Fibroblast of lung (primary cell): ENCODE data around the gene MAOA. TPM values are rescaled to one million over a fixed set of nuclear protein-coding genes. Genes with fewer than 3 reads are reported as not detected.

ENCODE experiments used
- DNase-seq, 2 donors: peaks; one replicate each; pipeline versions ENCODE4 v3.0.0 to v3.0.0-alpha.2; 2010; ENCODE audit warnings: low read depth in 2 of 2
- H2AFZ ChIP-seq: 2 replicates; pipeline ENCODE4 v1.5.1; 2012; ENCODE audit warnings: low read length, control low read depth, inconsistent platforms
- H3K27ac ChIP-seq: 2 replicates; pipeline ENCODE4 v1.5.1; 2011; ENCODE audit warnings: low read length, control low read depth; ENCODE audit not compliant: insufficient read depth
- H3K27me3 ChIP-seq: 2 replicates; pipeline ENCODE4 v1.5.1; 2011; ENCODE audit warnings: mild to moderate bottlenecking, low read length; ENCODE audit not compliant: control insufficient read depth, insufficient read depth
- H3K36me3 ChIP-seq: 2 replicates; pipeline ENCODE4 v1.5.1; 2011; ENCODE audit warnings: low read length; ENCODE audit not compliant: control insufficient read depth, insufficient read depth
- H3K4me1 ChIP-seq: 2 replicates; pipeline ENCODE4 v1.5.1; 2011; ENCODE audit warnings: low read length; ENCODE audit not compliant: control insufficient read depth, insufficient read depth; ENCODE audit errors: extremely low read depth
- H3K4me2 ChIP-seq: 2 replicates; pipeline ENCODE4 v1.5.1; 2011; ENCODE audit warnings: low read length, control low read depth; ENCODE audit not compliant: insufficient read depth; ENCODE audit errors: extremely low read depth
- H3K4me3 ChIP-seq, 4 experiments: fragments of 200-600 bp in 1 of 4; sonication (generic) in 1 of 4; replicated peaks in 1 of 4; 2 replicates each; pipeline ENCODE4 v1.5.1; 2011 to 2016; ENCODE audit warnings: low read length in 4 of 4, low read depth in 3 of 4, mild to moderate bottlenecking in 3 of 4, control low read depth in 2 of 4, inconsistent platforms in 1 of 4, mixed read lengths in 1 of 4; ENCODE audit not compliant: insufficient read depth in 1 of 4; ENCODE audit errors: control extremely low read depth in 1 of 4
- H3K79me2 ChIP-seq: 2 replicates; pipeline ENCODE4 v1.5.1; 2012; ENCODE audit warnings: mild to moderate bottlenecking, low read length, inconsistent platforms; ENCODE audit not compliant: control insufficient read depth, insufficient read depth
- H3K9ac ChIP-seq: 2 replicates; pipeline ENCODE4 v1.5.1; 2011; ENCODE audit warnings: mild to moderate bottlenecking, low read length, control low read depth; ENCODE audit not compliant: insufficient read depth
- H3K9me3 ChIP-seq: 2 replicates; pipeline ENCODE4 v1.5.1; 2012; ENCODE audit warnings: low read depth, low read length; ENCODE audit not compliant: control insufficient read depth, insufficient read depth
- H4K20me1 ChIP-seq: 2 replicates; pipeline ENCODE4 v1.5.1; 2011; ENCODE audit warnings: low read length; ENCODE audit not compliant: control insufficient read depth, insufficient read depth; ENCODE audit errors: extremely low read depth
- CTCF ChIP-seq, 2 donors: IDR thresholded peaks in 1 of 2; conservative IDR thresholded peaks in 1 of 2; 1 replicate in 1 of 2; 2 replicates in 1 of 2; pipeline ENCODE4 v1.5.1; 2011 to 2012; ENCODE audit warnings: low read length in 2 of 2, control low read depth in 1 of 2, inconsistent platforms in 1 of 2, low read depth in 1 of 2, mild to moderate bottlenecking in 1 of 2
- EZH2 ChIP-seq: IDR thresholded peaks from 2 replicates; pipeline ENCODE4 v1.5.1; 2012; ENCODE audit warnings: low read length, control low read depth, mild to moderate bottlenecking; ENCODE audit errors: missing control alignments
- polyA plus RNA-seq, 2 donors: library from polyadenylated mRNA; depleted of rRNA in 1 of 2; stranded (reverse) in 1 of 2; unstranded in 1 of 2; fragments of >200 nt; gene quantifications; 2 replicates each; pipeline ENCODE4 v1.2.1, GENCODE V29; 2011 to 2012; ENCODE audit warnings: missing spikeins in 1 of 2
- total RNA-seq: library from RNA; depleted of rRNA; stranded (reverse); fragments of >200 nt; gene quantifications from 2 replicates; pipeline ENCODE4 v1.2.1, GENCODE V29; 2014

Gene MAOA
- total and polyA plus RNA-seq, 2 donors (not counting 1 experiment from before 2014, with no cell fraction given), result 12.8 to 27.6 TPM

GRCh38 chrX:43750248-43750676 is 94.2 kb downstream of the MAOA start:
- no peak for TF ChIP-seq EZH2
- TF ChIP-seq CTCF (conservative IDR thresholded peaks at IDR 0.05 in 1 of 2, IDR thresholded peaks at IDR 0.05 in 1 of 2; ENCODE audit: low read depth in 1 of 2, low read length in 2 of 2), result peak; percentile 35 to 43
- Histone ChIP-seq H3K9me3 (no peaks in the 10 kb centered on the region), H3K9ac (no peak overlapping the region), H3K27me3 (no peaks in the 10 kb centered on the region), H3K79me2 (no peaks in the 10 kb centered on the region), H3K27ac (no peak overlapping the region), H3K4me3 (no peak overlapping the region), H2AFZ (no peak overlapping the region), H3K4me2 (no peak overlapping the region), H3K36me3 (no peaks in the 10 kb centered on the region), H4K20me1 (no peaks in the 10 kb centered on the region), H3K4me1 (no peaks in the 10 kb centered on the region)
- peak; percentile 46 to 69 for DNase-seq

GRCh38 chrX:43753637-43754036 is 97.5 kb downstream of the MAOA start:
- peak; percentile 27 to 35 for DNase-seq
- Histone ChIP-seq H3K27ac (no peak overlapping the region), H3K9ac (no peak overlapping the region), H3K36me3 (no peaks in the 10 kb centered on the region), H3K4me2 (no peak overlapping the region), H4K20me1 (no peaks in the 10 kb centered on the region), H3K79me2 (no peaks in the 10 kb centered on the region), H3K9me3 (no peaks in the 10 kb centered on the region), H2AFZ (no peak overlapping the region), H3K4me3 (no peak overlapping the region), H3K27me3 (no peaks in the 10 kb centered on the region), H3K4me1 (no peaks in the 10 kb centered on the region)
- TF ChIP-seq EZH2 (no peak), CTCF (conservative IDR thresholded peaks at IDR 0.05 in 1 of 2, IDR thresholded peaks at IDR 0.05 in 1 of 2; ENCODE audit: low read depth in 1 of 2, low read length in 2 of 2) (no peak)

GRCh38 chrX:43756076-43756475 is 100.0 kb downstream of the MAOA start:
- Histone ChIP-seq H4K20me1 (no peaks in the 10 kb centered on the region), H3K4me2 (no peak overlapping the region), H3K79me2 (no peaks in the 10 kb centered on the region), H3K4me3 (no peak overlapping the region), H3K36me3 (no peaks in the 10 kb centered on the region), H2AFZ (no peak overlapping the region), H3K27me3 (no peaks in the 10 kb centered on the region), H3K4me1 (no peaks in the 10 kb centered on the region), H3K9ac (no peak overlapping the region), H3K9me3 (no peaks in the 10 kb centered on the region), H3K27ac (no peak overlapping the region)
- no peak for DNase-seq
- no peak for TF ChIP-seq EZH2
- TF ChIP-seq CTCF (conservative IDR thresholded peaks at IDR 0.05 in 1 of 2, IDR thresholded peaks at IDR 0.05 in 1 of 2; ENCODE audit: low read depth in 1 of 2, low read length in 2 of 2), result no peak
